Aorta (tissue), 5 donors: Measurements from ENCODE around the gene F10. TPM values are rescaled to one million over a fixed set of nuclear protein-coding genes. Genes with fewer than 3 reads are reported as not detected.
"Not testable (repeated sequence)": the region's sequence is repeated elsewhere in the genome, so short reads cannot be mapped to it uniquely, and the experiment has no call there.

Experiments used
- ATAC-seq: fragments of 200-7000 bp; cut with Tn5 transposase; one replicate; pipeline ENCODE4 v1.9.1; 2022; ENCODE audit warnings: moderate library complexity; ENCODE audit not compliant: low FRiP score
- DNase-seq, 2 donors: peaks; one replicate each; pipeline ENCODE4 v3.0.0-alpha.2; 2020
- H3K27ac ChIP-seq, 2 donors: one replicate each; pipeline ENCODE4 v1.5.1; 2013; ENCODE audit warnings: low read length in 2 of 2, mild to moderate bottlenecking in 2 of 2, moderate library complexity in 2 of 2, control low read depth in 1 of 2, inconsistent platforms in 1 of 2, low read depth in 1 of 2
- H3K27me3 ChIP-seq, 2 donors: one replicate each; pipeline ENCODE4 v1.6.1; 2013; ENCODE audit warnings: control low read depth in 1 of 2, low read length in 1 of 2, mild to moderate bottlenecking in 1 of 2, moderate library complexity in 1 of 2; ENCODE audit not compliant: insufficient read depth in 2 of 2, control insufficient read depth in 1 of 2
- H3K36me3 ChIP-seq, 2 donors: one replicate each; pipeline ENCODE4 v1.6.1; 2013; ENCODE audit warnings: control low read depth in 1 of 2, low read length in 1 of 2, mild to moderate bottlenecking in 1 of 2; ENCODE audit not compliant: insufficient read depth in 2 of 2, control insufficient read depth in 1 of 2
- H3K4me1 ChIP-seq, 2 donors: one replicate each; pipeline ENCODE4 v1.6.1; 2013; ENCODE audit warnings: low read length in 2 of 2, control low read depth in 1 of 2, mild to moderate bottlenecking in 1 of 2, moderate library complexity in 1 of 2; ENCODE audit not compliant: insufficient read depth in 2 of 2, control insufficient read depth in 1 of 2
- H3K4me3 ChIP-seq, 2 donors: one replicate each; pipeline ENCODE4 v1.5.1; 2013; ENCODE audit warnings: low read length in 2 of 2, control low read depth in 1 of 2, mild to moderate bottlenecking in 1 of 2
- H3K9me3 ChIP-seq: one replicate; pipeline ENCODE4 v1.6.1; 2013; ENCODE audit warnings: mild to moderate bottlenecking, low read length; ENCODE audit not compliant: control insufficient read depth
- WGBS, 2 donors: extraction: QIAGEN DNeasy Blood & Tissue Kit; methylation state at CpG; one replicate each; pipeline ENCODE4 v1.1.7; 2013; 5-methylcytosine and 5-hydroxymethylcytosine counted together
- intact Hi-C, 2 donors: fragments of 100-400 bp; cut with DNase I; formaldehyde crosslinking; loops; one replicate each; pipeline versions ENCODE4 v1.14.2 to v1.15.0; 2022
- polyA plus RNA-seq, 2 donors: library from polyadenylated mRNA; stranded (reverse); fragments of 200-250 nt; gene quantifications; one replicate each; pipeline ENCODE4 v1.2.3, GENCODE V29; 2013
- total RNA-seq, 2 donors: library from RNA; stranded (reverse); fragmentation: NEBNext Ultra II Directional; extraction: Animal tissue kit (Norgen Biotek cat#: 25700); gene quantifications; one replicate each; pipeline ENCODE4 v1.2.1, GENCODE V29; 2021
- donor health status: healthy with polysubstance abuse.
- donor health status: Bipolar disorder and iron deficiency.
- donor health status: DM: no; HTN: no; CAD: no.
- donor health status: DM: no; HTN: no; CAD: no.
- donor health status: DM: yes; HTN: yes; CAD: no.

F10 gene
- total and polyA plus RNA-seq, 4 donors: 6.5 to 38.4 (median 13.8) TPM

- no peaks in the 10 kb centered on the region for H3K27me3 ChIP-seq
- no peak overlapping the region for H3K4me3 ChIP-seq
- ATAC-seq (no peak), DNase-seq (no peak)
- 80 to 91% methylated on average over 52 of the region's 52 CpGs for WGBS, 2 donors
- intact Hi-C loops: no loop called here
- no peaks in the 10 kb centered on the region for H3K4me1 ChIP-seq
- no peak overlapping the region for H3K27ac ChIP-seq
- no peaks in the 10 kb centered on the region for H3K9me3 ChIP-seq
- H3K36me3 ChIP-seq: no peaks in the 10 kb centered on the region
These were observed 25.8 kb upstream of the F10 start for GRCh38 chr13:113096745-113097305.

DNA sequence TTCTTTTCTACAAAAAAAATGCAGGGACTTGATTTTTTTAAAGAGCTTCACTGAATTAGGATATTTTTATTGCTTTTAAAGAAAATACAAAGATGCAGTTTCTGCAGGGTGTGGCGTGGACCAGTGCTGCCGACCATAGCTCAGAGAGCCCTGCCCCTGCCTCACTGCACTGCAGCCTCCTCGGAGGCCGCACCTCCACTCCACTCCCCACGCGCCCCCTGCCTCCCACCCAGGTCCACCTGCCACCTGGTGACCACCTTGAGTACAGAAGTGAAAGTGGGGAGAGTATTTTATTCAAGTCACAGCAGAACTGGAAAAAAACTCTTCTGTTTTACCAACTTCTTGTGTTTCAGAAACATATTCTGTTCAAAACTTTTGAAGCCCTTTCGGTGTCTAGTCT is 24.9 kb upstream of the F10 start:
- intact Hi-C loops: no loop called here
- ATAC-seq: no peak
- 87 to 89% methylated on average over 7 of the region's 7 CpGs for WGBS, 2 donors
- H3K27ac ChIP-seq: no peak overlapping the region
- no peaks in the 10 kb centered on the region for H3K27me3 ChIP-seq
- no peak for DNase-seq
- H3K36me3 ChIP-seq: no peaks in the 10 kb centered on the region
- H3K9me3 ChIP-seq: no peaks in the 10 kb centered on the region
- no peak overlapping the region for H3K4me3 ChIP-seq
- no peaks in the 10 kb centered on the region for H3K4me1 ChIP-seq

- H3K27me3 ChIP-seq: no peaks in the 10 kb centered on the region
- H3K4me1 ChIP-seq: no peaks in the 10 kb centered on the region
- H3K27ac ChIP-seq: no peak overlapping the region
- H3K9me3 ChIP-seq: no peaks in the 10 kb centered on the region
- H3K4me3 ChIP-seq: no peak overlapping the region
- DNase-seq: no peak
- WGBS, 2 donors: 67 to 78% methylated on average over 30 of the region's 30 CpGs
- no peaks in the 10 kb centered on the region for H3K36me3 ChIP-seq
- no peak for ATAC-seq
- intact Hi-C loops: no loop called here
These were observed 24.4 kb upstream of the F10 start for GRCh38 chr13:113098162-113098732.

- intact Hi-C loops: no loop called here
- Histone ChIP-seq H3K9me3 (no peaks in the 10 kb centered on the region), H3K27ac (no peak overlapping the region), H3K4me3 (no peak overlapping the region), H3K4me1 (no peaks in the 10 kb centered on the region), H3K36me3 (no peaks in the 10 kb centered on the region), H3K27me3 (no peaks in the 10 kb centered on the region)
- ATAC-seq (no peak), DNase-seq (no peak)
- 71 to 84% methylated on average over 11 of the region's 11 CpGs for WGBS, 2 donors
These were observed 23.5 kb upstream of the F10 start for GRCh38 chr13:113099142-113099541.

DNA sequence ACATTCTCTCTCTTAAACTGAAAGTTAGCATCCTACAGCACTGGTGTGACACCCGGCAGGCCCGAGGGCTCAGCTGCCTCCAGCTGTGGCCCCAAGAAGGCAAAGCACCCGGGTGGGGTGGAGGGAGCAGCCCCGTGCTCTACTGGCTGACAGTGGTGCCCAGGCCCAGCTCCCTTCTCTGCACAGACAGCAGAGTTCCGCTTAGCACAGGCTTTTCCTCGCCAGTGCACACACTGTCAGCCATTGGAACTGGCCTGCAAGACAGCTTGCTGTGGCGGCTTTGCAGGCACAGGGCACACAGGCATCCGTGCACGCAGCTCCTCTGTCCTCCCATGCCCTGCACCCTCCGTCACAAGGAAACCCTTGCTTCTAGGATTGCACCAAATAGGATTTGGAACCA is 20.3 kb upstream of the F10 start:
- H3K9me3 ChIP-seq, H3K36me3 ChIP-seq, DNase-seq, H3K27me3 ChIP-seq, ATAC-seq, H3K27ac ChIP-seq, intact Hi-C loops, H3K4me1 ChIP-seq, H3K4me3 ChIP-seq: not testable (repeated sequence)
- 75 to 77% methylated on average over 10 of the region's 10 CpGs for WGBS, 2 donors

- H3K36me3 ChIP-seq: no peaks in the 10 kb centered on the region
- H3K27ac ChIP-seq: no peak overlapping the region
- no peak overlapping the region for H3K4me3 ChIP-seq
- no peak for ATAC-seq
- no peak for DNase-seq
- no peaks in the 10 kb centered on the region for H3K27me3 ChIP-seq
- no peaks in the 10 kb centered on the region for H3K4me1 ChIP-seq
- intact Hi-C loops: no loop called here
- WGBS, 2 donors: 81 to 85% methylated on average over 12 of the region's 12 CpGs
- no peaks in the 10 kb centered on the region for H3K9me3 ChIP-seq
These were observed 19.9 kb upstream of the F10 start for GRCh38 chr13:113102727-113103126.

- H3K36me3 ChIP-seq: no peaks in the 10 kb centered on the region
These were observed 19.0 kb upstream of the F10 start for GRCh38 chr13:113103646-113104045.

GRCh38 chr13:113105032-113105920 is 17.3 kb upstream of the F10 start, which contains the start of gene F7:
Gene F7 (plus strand): TSS chr13:113105791. CDS start chr13:113105842, 51 bp downstream.
- no peak within 1 kb of the TSS for H3K27ac ChIP-seq
- H3K36me3 ChIP-seq: no peaks in the 10 kb centered on the region
- WGBS, 2 donors: 67 to 73% methylated on average over 17 of the region's 17 CpGs
- H3K9me3 ChIP-seq: no peaks in the 10 kb centered on the region
- H3K4me3 ChIP-seq: no peak within 1 kb of the TSS
- H3K4me1 ChIP-seq: no peaks in the 10 kb centered on the region
- intact Hi-C loops: no loop called here
- no peaks in the 10 kb centered on the region for H3K27me3 ChIP-seq
- DNase-seq: no peak
- ATAC-seq: no peak

More at GRCh38 chr13:113103646-113104045, 19.0 kb upstream of the F10 start:
- Histone ChIP-seq H3K4me3 (no peak overlapping the region), H3K27me3 (no peaks in the 10 kb centered on the region), H3K4me1 (no peaks in the 10 kb centered on the region), H3K27ac (no peak overlapping the region), H3K9me3 (no peaks in the 10 kb centered on the region)
- no peak for DNase-seq
- no peak for ATAC-seq
- WGBS, 2 donors: 73 to 79% methylated on average over 9 of the region's 9 CpGs
- intact Hi-C loops: no loop called here
